Measurements from ENCODE around the gene NKTR.
"Not testable (repeated sequence)": the region's sequence is repeated elsewhere in the genome, so short reads cannot be mapped to it uniquely, and the experiment has no call there.

Gene NKTR

GRCh38 chr3:42600111-42600957 lies at the start of gene NKTR:
NKTR (plus strand) TSS chr3:42600686; CDS start chr3:42601007, 321 bp downstream.
- DNase-seq (ENCODE audit: low read depth): peak; percentile 81

GRCh38 chr3:42552830-42553229 lies 47.7 kb upstream of the NKTR start:
- DNase-seq (ENCODE audit: low read depth): no peak

GRCh38 chr3:42556089-42556632 lies 44.3 kb upstream of the NKTR start:
- DNase-seq (ENCODE audit: low read depth): no peak

GRCh38 chr3:42556817-42557216 lies 43.7 kb upstream of the NKTR start:
- DNase-seq (ENCODE audit: low read depth): not testable (repeated sequence)

GRCh38 chr3:42557854-42558253 lies 42.6 kb upstream of the NKTR start:
- DNase-seq (ENCODE audit: low read depth): no peak

- DNase-seq (ENCODE audit: low read depth): no peak
These were observed 38.2 kb upstream of the NKTR start for GRCh38 chr3:42562047-42562907.

- no peak for DNase-seq (ENCODE audit: low read depth)
These were observed 30.8 kb upstream of the NKTR start for GRCh38 chr3:42569593-42570142.

GRCh38 chr3:42572278-42572677 lies 28.2 kb upstream of the NKTR start:
- DNase-seq (ENCODE audit: low read depth): no peak

GRCh38 chr3:42575137-42575741 lies 25.2 kb upstream of the NKTR start:
- no peak for DNase-seq (ENCODE audit: low read depth)

- DNase-seq (ENCODE audit: low read depth): no peak
These were observed 22.4 kb upstream of the NKTR start for GRCh38 chr3:42578054-42578453.

GRCh38 chr3:42579346-42579745 lies 21.1 kb upstream of the NKTR start:
- DNase-seq (ENCODE audit: low read depth): not testable (repeated sequence)

GRCh38 chr3:42581400-42581708 lies 19.1 kb upstream of the NKTR start:
- DNase-seq (ENCODE audit: low read depth): no peak

- DNase-seq (ENCODE audit: low read depth): peak; percentile 63
These were observed 18.6 kb upstream of the NKTR start, which contains the start of gene SEC22C for GRCh38 chr3:42581709-42582473. SEC22C (minus strand) TSS chr3:42581967; CDS start chr3:42569046, 12,921 bp downstream.

GRCh38 chr3:42582474-42583070 lies 17.9 kb upstream of the NKTR start:
- no peak for DNase-seq (ENCODE audit: low read depth)

- no peak for DNase-seq (ENCODE audit: low read depth)
These were observed 11.9 kb upstream of the NKTR start for GRCh38 chr3:42588625-42589024.

GRCh38 chr3:42589382-42590109 lies 10.9 kb upstream of the NKTR start:
- DNase-seq (ENCODE audit: low read depth): no peak

GRCh38 chr3:42590989-42591756 lies 9.3 kb upstream of the NKTR start:
- DNase-seq (ENCODE audit: low read depth): no peak

- DNase-seq (ENCODE audit: low read depth): no peak
These were observed 8.7 kb upstream of the NKTR start for GRCh38 chr3:42591811-42592210.

- DNase-seq (ENCODE audit: low read depth): no peak
These were observed 6.9 kb upstream of the NKTR start for GRCh38 chr3:42593635-42594034.
